HG02610 (cell line): ENCODE measurements around the gene MBD5.

Experiments
- ATAC-seq: cut with Tn5 transposase; IDR thresholded peaks from one replicate; pipeline ENCODE4 v1.9.1; 2021; ENCODE audit warnings: mild to moderate bottlenecking, moderate library complexity; ENCODE audit not compliant: unreplicated experiment

Gene MBD5

DNA sequence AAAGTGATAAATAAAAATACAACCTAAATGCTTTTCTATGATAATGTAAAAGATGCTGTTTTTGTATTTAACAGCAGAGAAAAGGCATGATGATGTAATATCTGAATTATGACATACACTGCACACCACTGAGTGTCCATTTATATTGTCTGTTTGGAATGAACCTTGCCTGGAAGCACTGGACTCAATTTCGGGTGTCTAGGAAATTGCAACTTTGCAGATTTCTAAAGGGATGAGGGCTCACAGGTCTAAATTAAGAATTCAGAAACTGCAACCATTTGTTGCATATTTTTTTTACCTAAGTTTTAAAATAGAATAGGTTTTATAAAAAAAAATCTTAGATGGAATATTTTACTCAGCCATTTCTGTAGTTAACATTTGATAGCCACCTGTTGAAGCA, 492.5 kb downstream of the MBD5 start:
- no peak for ATAC-seq

DNA sequence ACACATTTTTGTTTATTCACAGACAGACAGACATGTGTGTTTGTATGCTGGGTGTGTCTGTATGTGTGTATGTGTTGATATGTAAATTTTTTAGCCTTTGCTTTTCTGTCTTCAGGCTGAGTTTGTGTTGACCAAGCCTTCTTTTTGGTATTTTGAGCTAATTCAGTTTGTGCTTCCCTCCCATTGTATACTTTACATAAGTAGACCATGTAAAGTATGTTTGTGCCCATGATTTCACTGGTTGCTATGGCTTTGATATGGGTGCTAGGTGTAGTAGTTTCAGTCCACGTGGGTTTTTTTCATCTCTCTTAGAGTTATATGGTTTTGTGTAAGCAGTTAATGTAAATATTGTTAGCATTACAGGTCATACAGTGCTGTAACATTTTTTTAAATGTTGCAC, 494.2 kb downstream of the MBD5 start:
- no peak for ATAC-seq

DNA sequence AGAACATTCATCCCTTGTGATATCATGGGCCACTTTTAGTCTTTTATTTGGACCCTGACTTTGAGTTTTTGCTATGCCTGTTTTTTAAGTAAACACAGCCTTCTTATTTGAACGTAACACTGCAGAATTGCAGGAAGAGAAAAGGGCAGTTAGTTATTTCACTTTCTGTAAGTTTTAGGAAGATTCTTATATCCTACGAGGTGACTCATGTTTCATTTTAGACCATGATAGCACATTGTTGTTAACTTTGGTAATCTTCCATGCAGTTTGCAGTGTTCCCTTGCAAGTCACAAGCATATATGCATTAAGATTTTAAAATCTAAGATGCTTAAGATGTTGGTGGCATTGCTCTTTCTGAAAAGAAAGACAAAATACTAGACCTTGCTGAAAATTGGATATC, 495.1 kb downstream of the MBD5 start:
- no peak for ATAC-seq

DNA sequence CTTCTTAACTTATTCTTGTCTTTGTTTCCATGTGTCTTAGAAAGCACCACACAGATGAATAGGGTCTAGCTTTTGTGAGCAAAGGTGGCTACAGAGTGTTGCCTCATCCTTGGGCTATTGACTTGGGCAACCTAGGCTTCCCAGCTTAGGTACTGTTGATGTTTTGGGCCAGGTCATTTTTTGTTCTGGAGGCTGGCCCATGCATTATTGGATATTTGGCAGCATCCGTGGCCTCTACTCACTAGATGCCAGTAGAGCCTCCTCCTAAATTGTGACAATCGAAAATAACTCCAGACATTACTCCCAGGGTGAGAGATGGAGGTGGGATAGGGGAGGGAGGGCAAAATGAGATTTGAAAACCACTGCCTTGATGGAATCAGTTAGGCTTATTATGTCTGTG, 496.4 kb downstream of the MBD5 start:
- ATAC-seq: no peak

DNA sequence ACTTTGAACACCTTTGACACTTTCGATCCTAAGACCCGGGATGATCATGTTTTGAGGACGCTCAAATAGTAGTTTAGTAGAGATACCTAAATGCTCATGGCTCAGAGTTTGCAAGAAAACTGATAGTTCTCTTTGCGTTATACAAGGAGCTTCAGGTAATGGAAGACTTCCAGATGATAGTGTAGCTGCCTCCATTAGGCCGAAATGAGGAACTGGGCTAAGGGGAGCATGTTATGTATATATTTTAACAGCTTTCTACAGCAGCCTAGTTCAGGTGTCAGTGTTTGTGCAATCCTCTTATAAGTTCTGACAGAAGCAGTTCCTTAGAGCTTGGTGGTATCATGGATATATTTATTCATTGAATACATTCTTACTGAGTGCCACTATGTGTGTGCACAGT, 496.9 kb downstream of the MBD5 start:
- no peak for ATAC-seq

DNA sequence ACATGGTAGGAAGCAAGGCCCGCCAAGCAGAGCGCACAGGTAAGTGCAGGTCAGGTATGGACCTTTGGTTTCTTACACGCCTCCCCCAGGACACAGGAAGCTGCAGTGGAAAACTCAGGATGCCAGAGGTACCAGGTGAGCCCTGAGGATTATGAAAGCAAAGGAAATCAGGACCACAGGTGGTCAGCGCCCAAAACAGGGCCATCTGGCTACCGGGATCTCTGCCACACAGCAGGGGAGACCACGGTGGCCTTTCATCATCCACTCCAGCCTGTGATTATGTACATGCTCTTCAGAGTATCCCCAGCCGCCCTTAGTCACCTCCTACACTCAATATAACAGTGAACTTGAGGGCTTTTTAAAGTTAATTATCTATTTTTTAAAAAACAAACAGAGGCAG, 498.1 kb downstream of the MBD5 start:
- no peak for ATAC-seq

DNA sequence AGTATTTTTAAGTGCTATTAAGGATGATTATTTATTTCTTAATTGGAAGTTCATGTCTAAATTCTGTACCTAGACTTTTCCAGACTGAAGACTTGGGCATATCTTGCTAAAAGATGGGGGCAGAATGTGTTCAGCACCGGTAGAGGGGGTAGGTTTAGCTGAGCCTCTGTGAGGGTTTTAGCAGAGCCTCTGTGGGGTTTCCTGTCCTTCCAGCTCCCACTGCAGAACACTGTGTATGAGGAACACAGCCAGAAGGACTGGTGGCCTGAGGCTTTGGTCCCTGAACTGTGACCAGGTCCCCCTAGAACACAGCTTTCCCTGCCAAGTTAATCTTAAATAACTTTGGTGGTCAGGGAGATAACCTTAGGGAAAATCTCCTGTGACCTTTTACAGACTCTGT, 500.3 kb downstream of the MBD5 start:
- no peak for ATAC-seq

DNA sequence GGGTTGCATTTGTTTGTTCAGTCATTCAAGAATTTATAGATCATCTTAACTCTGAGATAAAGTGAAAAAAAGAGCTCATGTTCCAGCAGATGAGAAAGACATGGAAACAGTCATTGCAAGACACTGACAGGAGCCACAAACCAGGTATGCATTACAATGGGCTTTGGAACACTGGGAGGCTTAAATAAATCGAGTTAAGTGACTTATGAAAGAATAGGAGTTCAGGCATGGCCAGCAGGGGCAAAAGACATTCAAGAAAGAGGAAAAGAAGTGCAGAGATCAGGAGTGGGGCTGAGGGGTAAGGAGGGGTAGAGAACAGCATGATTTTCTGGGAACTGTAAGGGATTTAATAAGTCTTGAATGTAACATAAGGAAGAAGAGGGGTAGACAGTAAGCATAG, 502.4 kb downstream of the MBD5 start:
- no peak for ATAC-seq

DNA sequence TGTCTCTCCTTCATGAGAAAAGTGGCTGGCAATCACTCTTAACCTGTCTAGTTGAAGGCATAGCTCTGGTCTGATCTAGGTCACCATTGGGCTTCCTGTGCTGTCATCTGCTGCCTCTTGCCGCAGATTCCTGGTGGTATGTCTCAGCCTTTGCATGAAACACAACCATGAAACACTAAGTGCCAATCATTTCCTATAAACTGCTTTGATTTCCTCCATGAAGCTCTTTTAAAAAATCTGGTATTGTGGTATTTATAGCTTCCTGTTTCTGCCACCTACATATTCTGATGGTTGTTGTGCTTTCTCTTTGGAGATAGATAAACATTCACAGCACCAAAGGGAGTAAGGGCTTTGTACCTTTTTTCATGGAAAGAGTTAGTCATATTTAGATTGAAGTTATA, 503.6 kb downstream of the MBD5 start:
- ATAC-seq: no peak

DNA sequence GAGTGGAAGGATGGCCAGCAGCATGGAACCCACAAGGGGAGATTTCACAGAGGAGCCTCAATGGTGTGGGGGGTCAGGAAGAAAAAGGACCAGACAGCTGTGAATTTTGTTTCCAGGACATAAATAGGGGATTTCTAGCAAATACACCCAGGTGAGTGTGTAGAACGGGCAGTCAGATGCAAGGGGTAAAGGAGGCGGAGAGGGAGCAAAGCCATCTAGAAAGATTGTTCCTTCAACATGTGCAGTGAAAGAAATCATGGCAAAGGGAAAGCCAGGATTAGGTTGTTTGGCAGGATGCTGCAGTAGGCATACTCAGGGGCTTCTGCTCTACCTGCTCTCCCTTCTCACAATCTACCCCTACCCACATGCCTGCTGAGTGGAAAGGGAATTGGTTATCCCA, 504.2 kb downstream of the MBD5 start:
- ATAC-seq: no peak

DNA sequence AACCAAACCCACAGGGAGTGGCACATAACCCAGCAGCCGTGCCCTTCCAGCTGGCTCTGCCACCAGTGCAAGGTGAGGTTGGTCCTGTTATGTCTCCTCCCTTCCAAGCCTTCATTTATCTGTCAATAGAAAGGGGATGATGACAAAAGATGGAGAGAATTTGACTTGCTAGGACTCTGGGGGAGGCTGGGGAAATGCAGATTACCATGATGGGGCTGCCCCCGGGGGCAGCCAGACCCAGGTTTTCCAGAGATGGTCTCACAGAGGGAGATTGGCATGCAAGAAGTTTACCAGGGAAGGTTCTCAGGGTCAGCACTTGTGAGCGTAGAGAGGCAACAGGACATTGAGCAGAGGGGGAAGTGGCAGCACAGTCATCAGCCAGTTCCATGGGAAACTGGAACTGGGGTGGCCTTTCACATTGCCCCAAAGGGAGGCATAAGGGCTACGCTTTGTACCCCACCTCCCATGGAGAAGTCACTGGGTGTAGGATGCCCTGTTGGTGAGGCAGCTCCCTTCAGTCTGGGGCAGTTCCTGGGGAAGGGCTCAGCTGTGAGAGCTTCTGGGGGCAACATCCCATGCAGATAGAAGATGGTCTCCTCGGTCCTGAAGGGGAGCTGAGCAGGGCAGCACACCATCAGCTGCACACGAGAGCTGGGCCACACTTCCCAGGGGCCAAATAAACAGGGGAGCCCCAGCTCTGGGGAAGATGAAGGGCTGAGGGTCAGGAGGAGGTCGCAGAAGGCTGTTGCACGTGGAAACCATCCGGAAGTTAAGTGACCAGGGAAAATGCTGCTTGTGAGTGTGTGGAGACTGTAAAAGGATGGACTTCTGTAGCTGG, 505.8 kb downstream of the MBD5 start:
- ATAC-seq: no peak

DNA sequence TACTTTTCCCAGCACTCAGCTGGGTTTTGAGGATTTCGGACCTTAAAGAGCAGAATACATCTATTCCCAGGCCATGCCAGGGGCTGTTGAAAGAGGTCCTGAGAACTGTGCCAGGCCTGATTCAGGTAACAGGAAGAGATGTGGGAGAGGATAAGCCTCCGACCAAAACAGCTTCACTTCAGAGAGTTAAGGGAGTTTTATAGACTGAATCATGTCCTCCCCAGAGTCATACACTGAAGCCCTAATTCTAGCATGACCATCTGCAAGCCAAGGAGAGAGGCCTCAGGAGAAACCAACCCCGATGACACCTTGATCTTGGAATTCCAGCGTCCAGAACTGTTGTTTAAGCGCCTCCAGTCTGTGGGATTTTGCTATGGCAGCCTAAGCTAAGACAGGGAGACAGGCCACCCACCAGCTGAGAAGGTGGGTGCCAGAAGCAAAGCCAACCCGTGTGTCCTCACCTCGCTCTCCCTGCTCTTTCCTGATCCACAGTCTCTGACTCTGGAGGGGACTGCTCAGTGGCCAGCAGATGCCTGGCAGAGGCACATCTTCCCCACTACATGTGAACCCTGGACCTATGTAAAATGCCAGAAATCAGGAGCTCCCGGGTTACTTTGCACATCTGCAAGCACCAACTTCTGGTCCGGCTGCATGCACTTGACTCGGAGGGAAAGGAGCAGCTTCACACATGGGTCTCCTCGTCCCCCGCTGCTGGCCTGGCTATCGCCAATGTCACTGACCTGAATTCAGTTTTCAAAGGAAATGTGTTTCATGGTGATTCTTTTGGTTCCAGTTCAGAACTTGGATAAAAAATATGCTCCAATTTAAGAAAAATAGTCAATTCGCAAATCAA, 506.8 kb downstream of the MBD5 start:
- ATAC-seq: no peak

DNA sequence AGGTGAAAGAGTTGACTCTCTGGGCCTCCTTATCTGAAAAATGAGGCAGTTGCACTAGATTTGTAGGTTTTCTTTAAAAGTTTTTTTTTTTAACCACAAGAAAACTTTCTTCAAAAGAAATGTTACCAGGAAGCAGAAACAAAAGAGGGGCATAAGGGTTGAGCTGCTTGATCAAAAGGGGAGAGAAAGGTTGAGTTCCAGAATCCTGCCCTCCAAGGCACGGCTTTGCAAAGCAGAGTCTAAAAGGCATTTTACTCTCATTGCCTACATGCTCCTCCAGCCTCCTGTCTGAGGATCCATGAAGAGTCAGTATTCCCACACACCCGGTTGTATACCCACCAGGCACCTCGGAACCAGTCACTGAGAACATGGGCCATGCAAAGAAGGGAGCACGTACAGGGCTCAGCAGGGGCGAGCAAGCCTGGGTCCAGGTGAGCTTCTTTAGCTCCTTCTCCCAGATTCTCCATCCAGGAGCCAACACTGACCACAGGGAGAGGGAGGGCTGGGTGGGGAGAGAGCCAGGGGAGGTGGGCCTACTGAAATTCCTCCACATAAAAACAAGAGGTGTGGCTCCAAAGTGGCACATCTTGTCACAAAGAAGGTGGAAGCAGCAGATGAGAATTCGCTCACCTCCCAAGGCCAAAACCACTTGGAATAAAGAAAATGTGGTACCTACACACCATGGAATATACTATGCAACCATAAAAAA, 507.6 kb downstream of the MBD5 start:
- ATAC-seq: no peak

DNA sequence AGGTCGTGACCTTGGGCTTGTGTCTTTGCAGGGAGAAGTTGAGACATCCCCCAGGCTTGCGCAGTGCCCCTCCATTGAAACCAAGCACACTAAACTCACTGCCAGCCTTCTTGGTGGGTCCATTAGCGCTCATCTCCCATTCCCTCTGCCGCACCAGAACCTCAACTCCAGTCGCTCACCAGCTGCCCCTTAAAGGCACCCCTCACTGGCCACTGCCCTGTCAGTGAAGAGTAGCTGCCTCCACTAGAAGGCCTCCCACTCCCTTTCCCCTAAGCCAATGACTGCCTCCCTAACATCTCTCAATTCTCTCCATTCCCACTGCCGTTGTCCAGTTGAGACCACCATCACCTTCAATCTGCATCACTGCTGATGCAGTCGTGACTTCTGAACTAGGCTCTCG, 508.9 kb downstream of the MBD5 start:
- ATAC-seq: no peak

DNA sequence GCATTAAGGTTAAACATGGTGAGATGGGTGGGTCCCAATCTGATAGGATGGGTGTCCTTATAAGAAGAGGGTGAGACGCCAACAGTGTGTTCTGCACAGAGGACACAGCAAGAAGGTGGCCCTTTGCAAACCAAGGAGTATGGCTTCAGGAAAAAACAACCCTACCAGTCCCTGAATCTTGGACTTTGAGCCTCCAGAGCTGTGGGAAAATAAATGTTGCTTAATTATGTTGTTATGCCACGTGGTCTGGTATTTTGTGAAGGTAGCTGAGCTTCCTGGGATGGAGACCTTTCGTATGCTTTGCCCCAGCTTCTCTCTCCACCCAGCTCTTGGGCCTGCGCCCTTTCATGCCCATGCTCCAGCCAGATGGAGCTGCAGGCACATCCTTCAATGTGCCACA, 509.5 kb downstream of the MBD5 start:
- no peak for ATAC-seq

DNA sequence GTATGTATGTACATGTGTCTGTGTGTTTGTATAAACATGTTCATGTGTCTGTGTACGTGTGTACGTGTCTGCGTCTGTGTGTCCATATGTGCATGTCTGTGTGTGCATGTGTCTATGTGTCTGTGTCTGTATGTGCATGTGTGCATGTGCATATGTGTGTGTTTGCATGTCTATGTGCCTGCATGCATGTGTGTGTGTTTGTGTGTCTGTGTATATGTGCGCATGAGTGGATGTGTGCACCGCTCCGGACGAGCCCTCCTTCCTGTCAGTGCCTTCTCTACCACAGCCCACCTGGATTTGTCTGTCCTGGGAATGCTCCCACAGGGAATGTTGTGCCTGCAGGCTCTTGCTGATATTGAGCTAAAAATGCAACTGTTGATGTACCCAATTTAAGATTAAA, 510.3 kb downstream of the MBD5 start:
- no peak for ATAC-seq

DNA sequence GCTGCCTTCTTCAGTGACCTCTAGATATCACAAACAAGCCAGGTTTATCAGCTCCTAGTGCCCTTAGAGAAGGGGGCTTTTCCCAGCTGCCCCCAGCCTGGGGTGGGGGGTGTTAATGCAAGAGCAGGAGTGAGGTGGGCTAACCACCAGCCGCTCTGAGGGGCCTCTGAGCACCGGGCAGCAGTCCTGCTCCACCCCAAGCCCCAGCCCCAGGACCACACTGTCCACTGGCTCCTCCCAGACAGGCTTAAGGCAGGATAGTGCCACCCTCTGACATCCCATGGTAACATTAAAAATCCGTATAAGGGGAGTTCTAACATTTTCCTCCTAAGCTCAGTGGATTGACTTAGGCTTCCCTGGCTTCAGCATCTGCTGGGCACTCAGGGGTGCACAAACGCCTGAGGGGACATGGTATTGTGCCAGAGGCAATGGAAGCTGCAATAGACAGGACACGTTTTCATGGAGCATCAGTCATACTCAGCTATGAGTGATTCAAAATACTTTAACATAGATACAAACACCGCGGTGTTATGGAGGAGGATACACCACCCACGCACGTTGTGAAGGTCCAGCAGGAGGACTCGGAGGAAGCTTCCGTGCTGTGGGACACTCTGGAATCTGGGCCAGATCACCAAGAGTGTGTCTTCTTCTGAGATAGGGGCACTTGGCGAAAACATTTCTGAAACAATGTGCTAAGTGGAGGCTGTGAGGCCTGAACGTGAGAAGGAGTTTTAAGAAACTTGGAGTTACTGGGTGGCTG, 511.0 kb downstream of the MBD5 start:
- no peak for ATAC-seq

DNA sequence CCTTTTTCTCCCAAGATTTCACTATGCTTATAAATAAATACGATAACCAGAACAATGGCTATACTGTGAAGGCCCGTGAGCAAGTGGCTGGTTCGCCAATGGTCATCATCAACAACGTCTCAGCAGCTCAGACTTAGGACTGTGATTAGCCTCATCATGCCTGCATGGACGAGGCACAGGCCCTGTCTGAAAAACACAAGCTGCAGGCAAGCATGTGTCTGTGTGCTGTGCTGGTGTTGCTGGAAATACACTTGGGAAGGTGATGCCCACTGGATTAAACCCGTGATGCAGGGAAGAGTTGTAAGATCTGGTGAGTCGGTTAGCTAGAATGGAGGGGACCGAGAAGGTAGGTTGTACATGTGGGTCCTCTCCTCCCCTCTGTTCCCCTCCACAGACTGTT, 512.1 kb downstream of the MBD5 start:
- ATAC-seq: no peak

DNA sequence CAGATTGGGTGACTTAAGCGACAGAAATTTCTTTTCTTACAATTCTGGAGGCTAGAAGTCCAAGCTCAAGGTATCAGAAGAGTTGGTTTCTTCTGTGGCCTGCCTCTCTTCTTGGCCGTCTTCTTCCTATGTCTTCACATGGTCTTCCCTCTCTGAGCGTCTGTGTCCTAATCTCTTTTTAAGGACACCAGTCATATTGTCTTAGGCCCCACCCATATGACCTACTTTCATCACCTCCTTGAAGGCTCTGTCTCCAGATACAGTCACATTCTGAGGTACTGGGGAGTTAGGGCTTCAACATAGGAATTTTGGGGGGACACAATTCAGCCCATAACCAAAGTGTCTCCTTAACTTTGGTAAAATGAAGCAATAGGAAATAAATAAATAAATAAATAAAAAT, 512.8 kb downstream of the MBD5 start:
- ATAC-seq: no peak

DNA sequence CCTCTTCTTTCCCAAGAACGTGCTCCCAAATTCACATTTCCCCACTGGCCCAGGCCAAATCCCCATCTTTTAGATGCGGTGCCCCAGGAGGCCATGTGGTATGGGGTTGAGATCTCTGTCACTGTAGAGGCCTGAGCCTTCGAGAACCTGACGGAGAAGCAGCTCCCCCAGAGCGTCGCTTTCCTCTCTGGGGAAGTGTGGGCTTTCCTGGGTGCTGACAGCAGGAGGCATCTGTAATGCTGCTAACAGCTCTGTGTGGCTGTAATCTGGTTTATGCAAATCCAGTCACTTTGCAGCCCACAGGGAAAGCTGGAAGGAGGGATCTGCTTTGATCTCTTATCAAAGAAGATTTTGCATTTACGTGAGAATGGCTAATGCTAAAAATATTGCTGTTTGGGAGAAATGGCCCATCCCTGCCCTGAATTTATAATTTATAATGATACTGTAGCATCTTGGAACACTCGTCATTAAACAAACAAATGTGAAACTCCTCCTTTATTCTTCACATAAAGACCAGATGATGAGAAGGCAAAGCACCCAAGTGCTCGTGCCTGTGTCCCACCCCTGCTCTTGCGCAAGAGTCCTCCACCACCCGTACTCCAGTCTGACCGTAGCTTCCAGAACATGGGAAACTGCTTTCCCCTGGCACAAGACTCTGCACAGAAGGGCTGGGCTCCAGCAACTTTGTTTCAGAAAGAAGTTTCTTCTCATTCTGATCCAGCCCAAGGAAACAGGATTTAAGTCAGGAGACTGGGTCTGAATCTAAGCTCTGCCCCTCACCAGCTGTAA, 513.7 kb downstream of the MBD5 start:
- no peak for ATAC-seq
